Bronchial epithelial cell (primary cell): ENCODE results near the gene ERGIC2. TPM values are rescaled to one million over a fixed set of nuclear protein-coding genes. Genes with fewer than 3 reads are reported as not detected.
"Not testable (repeated sequence)": the region's sequence is repeated elsewhere in the genome, so short reads cannot be mapped to it uniquely, and the experiment has no call there.

Experiments
- DNase-seq: peaks from one replicate; pipeline ENCODE4 v3.0.0-alpha.2; 2010; ENCODE audit warnings: low read depth
- FAIRE-seq: peaks from 2 replicates; lab custom pipeline; 2011; peaks lifted over from hg19 to GRCh38; lab: Jason Lieb, UNC
- H3K27me3 ChIP-seq: 2 replicates; pipeline ENCODE4 v1.5.1; 2011; ENCODE audit warnings: low read length; ENCODE audit not compliant: control insufficient read depth, insufficient read depth
- H3K36me3 ChIP-seq: 2 replicates; pipeline ENCODE4 v1.5.1; 2011; ENCODE audit warnings: low read length; ENCODE audit not compliant: control insufficient read depth, insufficient read depth
- H3K4me3 ChIP-seq: 2 replicates; pipeline ENCODE4 v1.5.1; 2011; ENCODE audit warnings: mild to moderate bottlenecking, low read depth, low read length, control low read depth
- total RNA-seq: library from RNA; depleted of rRNA; stranded (reverse); fragments of >200 nt; gene quantifications from 2 replicates; pipeline ENCODE4 v1.2.1, GENCODE V29; 2014
- TF ChIP-seq, protein P1 (sequence below): IDR thresholded peaks from 2 replicates; pipeline ENCODE4 v1.5.1; 2011; ENCODE audit warnings: mild to moderate bottlenecking, moderate library complexity, low read length, control low read depth, inconsistent platforms; ENCODE audit not compliant: insufficient read depth, severe bottlenecking

Gene ERGIC2
- total RNA-seq, 1 donor from 2014 or later, result 60.3 TPM

DNA sequence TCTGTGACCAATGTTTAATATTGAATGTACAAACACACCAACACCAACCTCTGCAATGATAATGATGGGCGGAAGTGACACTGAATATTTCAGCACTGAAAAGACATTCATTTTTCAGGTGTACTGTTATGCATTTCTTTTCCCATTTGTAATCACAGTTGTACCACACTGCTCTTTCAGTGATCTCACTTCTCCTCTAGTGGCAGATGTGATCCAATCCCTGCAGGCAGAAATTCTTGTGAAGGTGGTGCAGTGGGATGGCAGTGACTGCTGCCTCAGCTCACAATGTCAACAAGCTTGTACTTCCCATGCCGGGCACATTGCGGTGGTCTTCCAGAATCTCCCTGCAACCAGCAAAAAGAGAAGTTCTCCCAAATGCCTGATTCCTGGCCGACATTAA is 23.0 kb upstream of the ERGIC2 start:
- FAIRE-seq, result peak; percentile 72
- no peaks in the 10 kb centered on the region for H3K27me3 ChIP-seq
- DNase-seq, result no peak
- H3K36me3 ChIP-seq, result no peaks in the 10 kb centered on the region
- TF ChIP-seq, protein P1, sequence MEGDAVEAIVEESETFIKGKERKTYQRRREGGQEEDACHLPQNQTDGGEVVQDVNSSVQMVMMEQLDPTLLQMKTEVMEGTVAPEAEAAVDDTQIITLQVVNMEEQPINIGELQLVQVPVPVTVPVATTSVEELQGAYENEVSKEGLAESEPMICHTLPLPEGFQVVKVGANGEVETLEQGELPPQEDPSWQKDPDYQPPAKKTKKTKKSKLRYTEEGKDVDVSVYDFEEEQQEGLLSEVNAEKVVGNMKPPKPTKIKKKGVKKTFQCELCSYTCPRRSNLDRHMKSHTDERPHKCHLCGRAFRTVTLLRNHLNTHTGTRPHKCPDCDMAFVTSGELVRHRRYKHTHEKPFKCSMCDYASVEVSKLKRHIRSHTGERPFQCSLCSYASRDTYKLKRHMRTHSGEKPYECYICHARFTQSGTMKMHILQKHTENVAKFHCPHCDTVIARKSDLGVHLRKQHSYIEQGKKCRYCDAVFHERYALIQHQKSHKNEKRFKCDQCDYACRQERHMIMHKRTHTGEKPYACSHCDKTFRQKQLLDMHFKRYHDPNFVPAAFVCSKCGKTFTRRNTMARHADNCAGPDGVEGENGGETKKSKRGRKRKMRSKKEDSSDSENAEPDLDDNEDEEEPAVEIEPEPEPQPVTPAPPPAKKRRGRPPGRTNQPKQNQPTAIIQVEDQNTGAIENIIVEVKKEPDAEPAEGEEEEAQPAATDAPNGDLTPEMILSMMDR, result no peak
- no peak overlapping the region for H3K4me3 ChIP-seq

GRCh38 chr12:29402437-29402836 is 21.5 kb upstream of the ERGIC2 start:
- no peak for DNase-seq
- no peak for FAIRE-seq
- Histone ChIP-seq H3K4me3 (no peak overlapping the region), H3K36me3 (no peaks in the 10 kb centered on the region), H3K27me3 (no peaks in the 10 kb centered on the region)
- TF ChIP-seq, protein P1, result no peak

DNA sequence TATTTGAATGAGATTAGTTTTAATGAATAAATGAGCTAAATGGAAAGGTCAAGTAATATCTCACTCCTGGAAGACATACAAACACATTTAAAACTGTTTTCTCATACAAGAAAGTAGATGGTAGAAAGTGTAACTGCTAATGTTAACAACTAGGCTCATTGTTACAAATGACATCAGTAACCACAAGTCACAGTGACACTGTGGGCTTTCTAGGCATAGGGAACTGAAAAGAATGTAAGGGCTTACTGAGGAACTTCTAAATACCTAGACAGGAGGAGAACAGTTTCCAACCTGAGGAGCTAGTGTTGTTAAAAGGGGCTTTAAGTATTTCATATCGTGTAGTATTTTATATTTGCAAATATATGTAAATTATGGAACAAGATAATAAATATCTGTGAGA is 17.5 kb upstream of the ERGIC2 start:
- TF ChIP-seq, protein P1, result no peak
- Histone ChIP-seq H3K36me3 (no peaks in the 10 kb centered on the region), H3K4me3 (no peak overlapping the region), H3K27me3 (no peaks in the 10 kb centered on the region)
- no peak for FAIRE-seq
- no peak for DNase-seq

- TF ChIP-seq, protein P1, result no peak
- Histone ChIP-seq H3K27me3 (no peaks in the 10 kb centered on the region), H3K4me3 (no peak overlapping the region), H3K36me3 (no peaks in the 10 kb centered on the region)
- DNase-seq, result peak; percentile 71
- no peak for FAIRE-seq
These were observed 15.8 kb upstream of the ERGIC2 start for GRCh38 chr12:29396774-29397173.

- TF ChIP-seq, protein P1, result no peak
- H3K4me3 ChIP-seq, result no peak overlapping the region
- DNase-seq, result no peak
- no peaks in the 10 kb centered on the region for H3K36me3 ChIP-seq
- FAIRE-seq, result no peak
- H3K27me3 ChIP-seq, result no peaks in the 10 kb centered on the region
These were observed 14.4 kb upstream of the ERGIC2 start for GRCh38 chr12:29395356-29395755.

DNA sequence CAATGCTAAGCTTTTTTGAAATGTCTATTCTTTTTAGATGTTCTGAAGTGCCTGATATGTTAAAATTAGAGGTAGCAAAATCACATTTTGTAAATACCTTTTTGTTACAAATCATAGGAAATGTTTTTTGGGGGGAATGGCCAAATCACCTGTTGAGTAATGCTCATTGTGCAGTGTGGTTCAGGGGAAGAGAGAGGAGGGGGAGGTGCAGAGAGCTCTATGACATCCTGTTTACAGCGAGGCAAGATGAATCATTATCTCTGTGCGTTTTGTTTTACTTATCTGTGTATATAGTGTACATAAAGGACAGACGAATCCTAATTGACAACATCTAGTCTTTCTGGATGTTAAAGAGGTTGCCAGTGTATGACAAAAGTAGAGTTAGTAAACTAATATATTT is 9.4 kb upstream of the ERGIC2 start:
- not testable (repeated sequence) for H3K36me3 ChIP-seq, H3K4me3 ChIP-seq, H3K27me3 ChIP-seq, FAIRE-seq
- peak; percentile 58 for DNase-seq
